Measurements from ENCODE around the gene CCDC54.

DNA sequence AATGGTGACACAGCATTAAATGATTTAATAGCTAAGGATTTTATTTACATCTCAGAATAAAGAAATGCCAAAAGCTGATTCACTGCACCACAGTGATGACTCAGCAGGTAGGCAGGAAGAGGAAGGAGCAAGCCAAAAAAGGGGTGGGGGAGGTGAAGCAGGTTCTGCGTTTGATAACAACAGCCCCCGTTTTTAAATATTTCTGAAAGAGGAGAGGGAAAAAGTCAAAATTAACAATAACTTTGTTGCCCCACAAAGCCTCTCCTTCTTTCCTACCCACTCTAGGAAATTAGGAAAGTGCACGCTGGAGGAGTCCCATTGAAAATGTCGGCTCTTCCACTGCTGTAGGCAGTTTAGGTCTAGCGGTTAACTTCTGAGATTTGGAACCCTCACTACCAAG, 9.9 kb upstream of the CCDC54 start:
- TF ChIP-seq POLR2AphosphoS5 (IDR thresholded peaks at IDR 0.05; ENCODE audit: low read depth, low read length) (no peak), SIN3A (IDR thresholded peaks at IDR 0.05; ENCODE audit: borderline replicate concordance, insufficient read depth, low read length) (no peak), TAF1 (IDR thresholded peaks at IDR 0.05; ENCODE audit: borderline replicate concordance, insufficient read depth, low read length) (no peak), FOXP2 (optimal IDR thresholded peaks at IDR 0.05; ENCODE audit: borderline replicate concordance, extremely low read depth, extremely low read length, insufficient read depth) (no peak)
- TF ChIP-seq, protein P1, sequence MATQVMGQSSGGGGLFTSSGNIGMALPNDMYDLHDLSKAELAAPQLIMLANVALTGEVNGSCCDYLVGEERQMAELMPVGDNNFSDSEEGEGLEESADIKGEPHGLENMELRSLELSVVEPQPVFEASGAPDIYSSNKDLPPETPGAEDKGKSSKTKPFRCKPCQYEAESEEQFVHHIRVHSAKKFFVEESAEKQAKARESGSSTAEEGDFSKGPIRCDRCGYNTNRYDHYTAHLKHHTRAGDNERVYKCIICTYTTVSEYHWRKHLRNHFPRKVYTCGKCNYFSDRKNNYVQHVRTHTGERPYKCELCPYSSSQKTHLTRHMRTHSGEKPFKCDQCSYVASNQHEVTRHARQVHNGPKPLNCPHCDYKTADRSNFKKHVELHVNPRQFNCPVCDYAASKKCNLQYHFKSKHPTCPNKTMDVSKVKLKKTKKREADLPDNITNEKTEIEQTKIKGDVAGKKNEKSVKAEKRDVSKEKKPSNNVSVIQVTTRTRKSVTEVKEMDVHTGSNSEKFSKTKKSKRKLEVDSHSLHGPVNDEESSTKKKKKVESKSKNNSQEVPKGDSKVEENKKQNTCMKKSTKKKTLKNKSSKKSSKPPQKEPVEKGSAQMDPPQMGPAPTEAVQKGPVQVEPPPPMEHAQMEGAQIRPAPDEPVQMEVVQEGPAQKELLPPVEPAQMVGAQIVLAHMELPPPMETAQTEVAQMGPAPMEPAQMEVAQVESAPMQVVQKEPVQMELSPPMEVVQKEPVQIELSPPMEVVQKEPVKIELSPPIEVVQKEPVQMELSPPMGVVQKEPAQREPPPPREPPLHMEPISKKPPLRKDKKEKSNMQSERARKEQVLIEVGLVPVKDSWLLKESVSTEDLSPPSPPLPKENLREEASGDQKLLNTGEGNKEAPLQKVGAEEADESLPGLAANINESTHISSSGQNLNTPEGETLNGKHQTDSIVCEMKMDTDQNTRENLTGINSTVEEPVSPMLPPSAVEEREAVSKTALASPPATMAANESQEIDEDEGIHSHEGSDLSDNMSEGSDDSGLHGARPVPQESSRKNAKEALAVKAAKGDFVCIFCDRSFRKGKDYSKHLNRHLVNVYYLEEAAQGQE (IDR thresholded peaks at IDR 0.05; ENCODE audit: insufficient read depth in 1 of 2, low read depth in 2 of 2, low read length in 2 of 2) = no peak
